IPS DF 6.9 (cell line): ENCODE results near the gene RNMT.
A peak's percentile ranks its signal among the peaks of the same experiment; 100 is the strongest.
"Not testable (repeated sequence)": the region's sequence is repeated elsewhere in the genome, so short reads cannot be mapped to it uniquely, and the experiment has no call there.

Experiments
- DNase-seq: peaks from one replicate; pipeline ENCODE4 v3.0.0-alpha.2; 2013; ENCODE audit warnings: low read depth, low spot score
- H3K27ac ChIP-seq: one replicate; pipeline ENCODE4 v1.5.1; 2013; ENCODE audit warnings: low read length, control low read depth
- H3K27me3 ChIP-seq: 2 replicates; pipeline ENCODE4 v1.6.1; 2013; ENCODE audit warnings: mild to moderate bottlenecking, low read length; ENCODE audit not compliant: control insufficient read depth, insufficient read depth
- H3K36me3 ChIP-seq: 2 replicates; pipeline ENCODE4 v1.6.1; 2013; ENCODE audit warnings: low read length; ENCODE audit not compliant: control insufficient read depth, insufficient read depth
- H3K4me1 ChIP-seq: 2 replicates; pipeline ENCODE4 v1.6.1; 2013; ENCODE audit warnings: low read length; ENCODE audit not compliant: control insufficient read depth, insufficient read depth
- H3K4me3 ChIP-seq: 2 replicates; pipeline ENCODE4 v1.5.1; 2013; ENCODE audit warnings: mild to moderate bottlenecking, low read length
- H3K9me3 ChIP-seq: 2 replicates; pipeline ENCODE4 v1.6.1; 2013; ENCODE audit warnings: low read length, inconsistent platforms; ENCODE audit not compliant: control insufficient read depth, insufficient read depth
- WGBS: extraction: QIAGEN DNeasy Blood & Tissue Kit; methylation state at CpG from one replicate; pipeline ENCODE4 v1.1.7; 2013; ENCODE audit warnings: mixed read lengths, missing lambda C conversion rate; ENCODE audit not compliant: insufficient read length, insufficient coverage; 5-methylcytosine and 5-hydroxymethylcytosine counted together

RNMT gene

GRCh38 chr18:13726232-13726971, at the start of gene RNMT, which contains the start of gene FAM210A:
TSS of gene RNMT (plus strand) at chr18:13726673. CDS start at chr18:13731518, 4,845 bp downstream.
TSS of gene FAM210A (minus strand) at chr18:13726558. CDS start at chr18:13682077, 44,481 bp downstream.
- Histone ChIP-seq H3K27me3 (no peaks in the 10 kb centered on the region), H3K9me3 (no peaks in the 10 kb centered on the region), H3K27ac (no peak within 1 kb of the TSS), H3K4me1 (no peaks in the 10 kb centered on the region), H3K4me3 (peak within 1 kb of the TSS; percentile 84), H3K36me3 (no peaks in the 10 kb centered on the region)
- no CpG with 5 or more reads among the region's 76 CpGs for WGBS
- DNase-seq, result peak; percentile 84

- not testable (repeated sequence) for H3K27me3 ChIP-seq, H3K36me3 ChIP-seq, DNase-seq, H3K27ac ChIP-seq, H3K4me1 ChIP-seq, H3K9me3 ChIP-seq, H3K4me3 ChIP-seq
- no CpG with 5 or more reads among the region's 13 CpGs for WGBS
Observed at GRCh38 chr18:13677350-13677749, 49.1 kb upstream of the RNMT start.

- Histone ChIP-seq H3K4me3 (no peak overlapping the region), H3K27me3 (no peaks in the 10 kb centered on the region), H3K27ac (no peak overlapping the region), H3K9me3 (no peaks in the 10 kb centered on the region), H3K36me3 (no peaks in the 10 kb centered on the region), H3K4me1 (no peaks in the 10 kb centered on the region)
- peak; percentile 16 for DNase-seq
- WGBS, result no CpG with 5 or more reads among the region's 5 CpGs
Observed at GRCh38 chr18:13680612-13681011, 45.9 kb upstream of the RNMT start.

- Histone ChIP-seq H3K27ac (no peak overlapping the region), H3K4me3 (no peak overlapping the region), H3K36me3 (no peaks in the 10 kb centered on the region), H3K9me3 (no peaks in the 10 kb centered on the region), H3K4me1 (no peaks in the 10 kb centered on the region), H3K27me3 (no peaks in the 10 kb centered on the region)
- WGBS, result no CpG with 5 or more reads among the region's 6 CpGs
- no peak for DNase-seq
Observed at GRCh38 chr18:13681701-13682100, 44.8 kb upstream of the RNMT start.

DNA sequence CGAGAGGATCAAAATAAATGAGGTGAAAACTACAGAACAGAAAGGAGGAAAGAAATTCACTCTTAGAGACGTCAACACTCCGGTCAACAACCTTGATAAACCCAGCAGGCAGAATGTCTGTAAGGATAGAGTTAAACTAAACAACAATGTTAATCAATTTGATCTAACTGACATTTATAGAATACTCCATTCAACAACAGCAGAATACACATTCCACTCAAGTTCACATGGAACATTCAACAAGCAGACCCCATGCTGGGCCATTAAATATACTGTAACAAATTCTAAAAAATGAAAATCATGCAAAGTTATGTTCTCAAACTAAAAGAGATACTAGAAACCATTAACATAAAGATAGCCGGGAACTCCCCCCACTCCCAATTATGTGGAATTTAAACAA, 41.9 kb upstream of the RNMT start:
- no CpG with 5 or more reads among the region's 4 CpGs for WGBS
- Histone ChIP-seq H3K27ac (no peak overlapping the region), H3K27me3 (no peaks in the 10 kb centered on the region), H3K9me3 (no peaks in the 10 kb centered on the region), H3K4me3 (no peak overlapping the region), H3K4me1 (no peaks in the 10 kb centered on the region), H3K36me3 (no peaks in the 10 kb centered on the region)
- DNase-seq, result no peak

- no peaks in the 10 kb centered on the region for H3K36me3 ChIP-seq
- no peaks in the 10 kb centered on the region for H3K4me1 ChIP-seq
- no CpG with 5 or more reads among the region's 21 CpGs for WGBS
- no peak overlapping the region for H3K4me3 ChIP-seq
- DNase-seq, result no peak
- H3K27ac ChIP-seq, result no peak overlapping the region
- no peaks in the 10 kb centered on the region for H3K9me3 ChIP-seq
- H3K27me3 ChIP-seq, result no peaks in the 10 kb centered on the region
Observed at GRCh38 chr18:13688191-13689136, 38.0 kb upstream of the RNMT start.

DNA sequence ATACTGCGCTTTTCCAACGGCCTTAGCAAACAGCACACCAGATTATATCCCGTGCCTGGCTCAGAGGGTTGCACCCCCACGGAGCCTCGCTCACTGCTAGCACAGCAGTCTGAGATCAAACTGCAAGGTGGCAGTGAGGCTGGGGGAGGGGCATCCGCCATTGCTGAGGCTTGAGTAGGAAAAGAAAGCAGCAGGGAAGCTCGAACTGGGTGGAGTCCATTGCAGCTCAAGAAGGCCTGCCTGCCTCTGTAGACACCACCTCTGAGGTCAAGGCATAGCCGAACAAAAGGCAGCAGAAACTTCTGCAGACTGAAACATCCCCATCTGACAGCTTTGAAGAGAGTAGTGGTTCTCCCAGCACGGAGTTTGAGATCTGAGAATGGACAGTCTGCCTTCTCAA, 36.4 kb upstream of the RNMT start:
- not testable (repeated sequence) for H3K4me1 ChIP-seq, H3K36me3 ChIP-seq, H3K9me3 ChIP-seq, H3K4me3 ChIP-seq, DNase-seq, H3K27ac ChIP-seq, H3K27me3 ChIP-seq
- WGBS, result no CpG with 5 or more reads among the region's 9 CpGs

DNA sequence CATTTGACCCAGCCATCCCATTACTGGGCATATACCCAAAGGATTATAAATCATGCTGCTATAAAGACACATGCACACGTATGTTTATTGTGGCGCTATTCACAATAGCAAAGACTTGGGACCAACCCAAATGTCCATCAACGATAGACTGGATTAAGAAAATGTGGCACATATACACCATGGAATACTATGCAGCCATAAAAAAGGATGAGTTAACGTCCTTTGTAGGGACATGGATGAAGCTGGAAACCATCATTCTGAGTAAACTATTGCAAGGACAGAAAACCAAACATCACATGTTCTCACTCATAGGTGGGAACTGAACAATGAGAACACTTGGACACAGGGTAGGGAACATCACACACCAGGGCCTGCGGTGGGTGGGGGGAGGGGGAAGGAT, 31.1 kb upstream of the RNMT start:
- not testable (repeated sequence) for H3K4me3 ChIP-seq, H3K4me1 ChIP-seq, H3K27ac ChIP-seq, DNase-seq, H3K36me3 ChIP-seq, H3K27me3 ChIP-seq, H3K9me3 ChIP-seq
- no CpG with 5 or more reads among the region's 5 CpGs for WGBS

DNA sequence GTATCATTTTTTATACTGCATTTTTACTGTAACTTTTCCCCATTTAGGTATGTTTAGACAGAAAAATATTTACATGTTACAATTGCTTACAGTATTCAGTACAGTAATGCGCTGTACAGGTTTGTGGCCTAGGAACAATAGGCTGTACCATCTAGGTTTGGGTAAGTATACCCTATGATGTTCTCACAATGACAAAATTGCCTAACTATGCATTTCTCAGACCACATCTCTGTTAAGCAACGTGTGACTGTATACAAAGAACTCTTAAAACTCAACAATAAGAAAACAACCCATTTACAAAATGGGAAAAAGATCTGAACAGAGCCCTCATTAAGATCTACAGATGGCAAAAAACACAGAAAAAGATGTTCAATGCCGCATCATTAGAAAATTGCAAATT, 29.5 kb upstream of the RNMT start:
- no peak for DNase-seq
- WGBS, result no CpG with 5 or more reads among the region's 3 CpGs
- Histone ChIP-seq H3K4me1 (no peaks in the 10 kb centered on the region), H3K27ac (no peak overlapping the region), H3K9me3 (no peaks in the 10 kb centered on the region), H3K4me3 (no peak overlapping the region), H3K27me3 (no peaks in the 10 kb centered on the region), H3K36me3 (no peaks in the 10 kb centered on the region)

DNA sequence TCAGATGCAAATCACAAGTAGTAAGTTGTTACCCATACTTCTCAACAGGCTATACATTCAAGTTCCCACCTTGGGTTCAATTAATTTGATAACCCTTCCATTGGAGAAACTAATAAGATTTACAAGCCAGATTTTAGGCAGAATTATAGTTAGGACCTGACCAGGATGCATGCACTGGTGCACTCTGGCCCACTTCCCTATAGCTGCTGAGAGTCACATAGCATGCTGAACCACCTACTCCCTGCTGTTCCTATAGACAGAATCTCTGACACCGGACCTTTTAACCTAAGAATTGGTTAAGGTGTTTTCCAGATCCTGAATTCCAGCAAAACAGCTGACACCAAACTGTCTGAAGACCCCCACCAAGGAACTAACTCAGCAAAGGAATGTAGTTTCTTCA, 26.3 kb upstream of the RNMT start:
- no peaks in the 10 kb centered on the region for H3K36me3 ChIP-seq
- no peak for DNase-seq
- H3K4me1 ChIP-seq, result no peaks in the 10 kb centered on the region
- H3K9me3 ChIP-seq, result no peaks in the 10 kb centered on the region
- WGBS, result no CpG with 5 or more reads among the region's 1 CpG
- H3K4me3 ChIP-seq, result no peak overlapping the region
- no peak overlapping the region for H3K27ac ChIP-seq
- no peaks in the 10 kb centered on the region for H3K27me3 ChIP-seq
